Measurements from ENCODE around the gene RNF167. TPM values are rescaled to one million over a fixed set of nuclear protein-coding genes. Genes with fewer than 3 reads are reported as not detected.

RNF167 gene
- total and polyA plus RNA-seq, 2 donors = 73.0 to 189 TPM

GRCh38 chr17:4947010-4947410 is 6.9 kb downstream of the RNF167 start:
- peaks cover 0 to 5% of the 10 kb centered on the region in 2 donors for H3K27me3 ChIP-seq (ENCODE audit: control insufficient read depth in 2 of 2, insufficient read depth in 1 of 2, low read length in 1 of 2)
- H3K9me3 ChIP-seq (ENCODE audit: control insufficient read depth in 2 of 2, insufficient read depth in 1 of 2, low read length in 1 of 2) = peaks cover 0 to 5% of the 10 kb centered on the region in 2 donors
- H3K4me1 ChIP-seq (ENCODE audit: control insufficient read depth in 2 of 2, insufficient read depth in 2 of 2, low read length in 2 of 2) = peaks cover 45 to 69% of the 10 kb centered on the region in 2 donors
- peak overlapping the region; percentile 99 to 100 for H3K27ac ChIP-seq (ENCODE audit: low read depth in 1 of 2, low read length in 1 of 2)
- H3K4me3 ChIP-seq (ENCODE audit: low read length in 2 of 2) = peak overlapping the region; percentile 100
- peaks cover 35 to 55% of the 10 kb centered on the region in 2 donors for H3K36me3 ChIP-seq (ENCODE audit: control insufficient read depth in 2 of 2, insufficient read depth in 2 of 2, low read length in 1 of 2)
- DNase-seq (ENCODE audit: low read depth in 6 of 9, low spot score in 9 of 9) = no peak
- WGBS = under 1% methylated on average over 7 of the region's 7 CpGs

GRCh38 chr17:4947411-4948165 is 7.5 kb downstream of the RNF167 start:
- H3K4me3 ChIP-seq (ENCODE audit: low read length in 2 of 2) = peak overlapping the region; percentile 100
- peaks cover 45 to 63% of the 10 kb centered on the region in 2 donors for H3K4me1 ChIP-seq (ENCODE audit: control insufficient read depth in 2 of 2, insufficient read depth in 2 of 2, low read length in 2 of 2)
- H3K9me3 ChIP-seq (ENCODE audit: control insufficient read depth in 2 of 2, insufficient read depth in 1 of 2, low read length in 1 of 2) = peaks cover 0 to 5% of the 10 kb centered on the region in 2 donors
- peak in 7 of 9 donors; percentile 63 to 87 (median 69) for DNase-seq (ENCODE audit: low read depth in 6 of 9, low spot score in 9 of 9)
- WGBS = under 1% methylated on average over 56 of the region's 56 CpGs
- peaks cover 31 to 49% of the 10 kb centered on the region in 2 donors for H3K36me3 ChIP-seq (ENCODE audit: control insufficient read depth in 2 of 2, insufficient read depth in 2 of 2, low read length in 1 of 2)
- H3K27ac ChIP-seq (ENCODE audit: low read depth in 1 of 2, low read length in 1 of 2) = peak overlapping the region; percentile 99 to 100
- H3K27me3 ChIP-seq (ENCODE audit: control insufficient read depth in 2 of 2, insufficient read depth in 1 of 2, low read length in 1 of 2) = peaks cover 0 to 5% of the 10 kb centered on the region in 2 donors

- under 1% methylated on average over 59 of the region's 59 CpGs for WGBS
- H3K36me3 ChIP-seq (ENCODE audit: control insufficient read depth in 2 of 2, insufficient read depth in 2 of 2, low read length in 1 of 2) = peaks cover 24 to 41% of the 10 kb centered on the region in 2 donors
- peaks cover 0 to 5% of the 10 kb centered on the region in 2 donors for H3K27me3 ChIP-seq (ENCODE audit: control insufficient read depth in 2 of 2, insufficient read depth in 1 of 2, low read length in 1 of 2)
- peak within 1 kb of the TSS; percentile 99 to 100 for H3K27ac ChIP-seq (ENCODE audit: low read depth in 1 of 2, low read length in 1 of 2)
- H3K9me3 ChIP-seq (ENCODE audit: control insufficient read depth in 2 of 2, insufficient read depth in 1 of 2, low read length in 1 of 2) = peaks cover 0 to 5% of the 10 kb centered on the region in 2 donors
- H3K4me1 ChIP-seq (ENCODE audit: control insufficient read depth in 2 of 2, insufficient read depth in 2 of 2, low read length in 2 of 2) = peaks cover 38 to 61% of the 10 kb centered on the region in 2 donors
- peak in 8 of 9 donors; percentile 79 to 96 (median 89) for DNase-seq (ENCODE audit: low read depth in 6 of 9, low spot score in 9 of 9)
- peak within 1 kb of the TSS; percentile 100 for H3K4me3 ChIP-seq (ENCODE audit: low read length in 2 of 2)
These were observed 8.3 kb downstream of the RNF167 start, which contains the start of gene PFN1 for GRCh38 chr17:4948166-4948930. Gene PFN1 (minus strand): TSS chr17:4948530. CDS start chr17:4948394, 136 bp downstream.

GRCh38 chr17:4948931-4949320 is 8.9 kb downstream of the RNF167 start:
- Histone ChIP-seq H3K4me1 (ENCODE audit: control insufficient read depth in 2 of 2, insufficient read depth in 2 of 2, low read length in 2 of 2) (peaks cover 32 to 58% of the 10 kb centered on the region in 2 donors), H3K27ac (ENCODE audit: low read depth in 1 of 2, low read length in 1 of 2) (peak overlapping the region; percentile 99 to 100), H3K27me3 (ENCODE audit: control insufficient read depth in 2 of 2, insufficient read depth in 1 of 2, low read length in 1 of 2) (peaks cover 0 to 5% of the 10 kb centered on the region in 2 donors), H3K36me3 (ENCODE audit: control insufficient read depth in 2 of 2, insufficient read depth in 2 of 2, low read length in 1 of 2) (peaks cover 19 to 35% of the 10 kb centered on the region in 2 donors), H3K4me3 (ENCODE audit: low read length in 2 of 2) (peak overlapping the region; percentile 100), H3K9me3 (ENCODE audit: control insufficient read depth in 2 of 2, insufficient read depth in 1 of 2, low read length in 1 of 2) (peaks cover 0 to 5% of the 10 kb centered on the region in 2 donors)
- under 1% methylated on average over 40 of the region's 40 CpGs for WGBS
- peak in 6 of 9 donors; percentile 57 to 84 (median 68) for DNase-seq (ENCODE audit: low read depth in 6 of 9, low spot score in 9 of 9)

- peaks cover 29 to 52% of the 10 kb centered on the region in 2 donors for H3K4me1 ChIP-seq (ENCODE audit: control insufficient read depth in 2 of 2, insufficient read depth in 2 of 2, low read length in 2 of 2)
These were observed 9.4 kb downstream of the RNF167 start for GRCh38 chr17:4949321-4950074.

GRCh38 chr17:4950075-4950745 is 10.1 kb downstream of the RNF167 start:
- H3K4me1 ChIP-seq (ENCODE audit: control insufficient read depth in 2 of 2, insufficient read depth in 2 of 2, low read length in 2 of 2) = peaks cover 21 to 45% of the 10 kb centered on the region in 2 donors
- WGBS = 12% methylated on average over 52 of the region's 52 CpGs
- H3K9me3 ChIP-seq (ENCODE audit: control insufficient read depth in 2 of 2, insufficient read depth in 1 of 2, low read length in 1 of 2) = peaks cover 0 to 5% of the 10 kb centered on the region in 2 donors
- peaks cover 14 to 23% of the 10 kb centered on the region in 2 donors for H3K36me3 ChIP-seq (ENCODE audit: control insufficient read depth in 2 of 2, insufficient read depth in 2 of 2, low read length in 1 of 2)
- peaks cover 0 to 5% of the 10 kb centered on the region in 2 donors for H3K27me3 ChIP-seq (ENCODE audit: control insufficient read depth in 2 of 2, insufficient read depth in 1 of 2, low read length in 1 of 2)
- peak overlapping the region; percentile 66 to 100 for H3K27ac ChIP-seq (ENCODE audit: low read depth in 1 of 2, low read length in 1 of 2)
- DNase-seq (ENCODE audit: low read depth in 6 of 9, low spot score in 9 of 9) = peak in 2 of 9 donors; percentile 30 to 57
- H3K4me3 ChIP-seq (ENCODE audit: low read length in 2 of 2) = peak overlapping the region; percentile 36 to 100

More at GRCh38 chr17:4949321-4950074, 9.4 kb downstream of the RNF167 start:
- DNase-seq (ENCODE audit: low read depth in 6 of 9, low spot score in 9 of 9) = peak in 6 of 9 donors; percentile 61 to 89 (median 68)
- H3K9me3 ChIP-seq (ENCODE audit: control insufficient read depth in 2 of 2, insufficient read depth in 1 of 2, low read length in 1 of 2) = peaks cover 0 to 5% of the 10 kb centered on the region in 2 donors
- H3K27me3 ChIP-seq (ENCODE audit: control insufficient read depth in 2 of 2, insufficient read depth in 1 of 2, low read length in 1 of 2) = peaks cover 0 to 5% of the 10 kb centered on the region in 2 donors
- 1% methylated on average over 75 of the region's 75 CpGs for WGBS
- peak overlapping the region; percentile 100 for H3K4me3 ChIP-seq (ENCODE audit: low read length in 2 of 2)
- peaks cover 19 to 30% of the 10 kb centered on the region in 2 donors for H3K36me3 ChIP-seq (ENCODE audit: control insufficient read depth in 2 of 2, insufficient read depth in 2 of 2, low read length in 1 of 2)
- peak overlapping the region; percentile 99 to 100 for H3K27ac ChIP-seq (ENCODE audit: low read depth in 1 of 2, low read length in 1 of 2)

- WGBS = 69% methylated on average over 7 of the region's 7 CpGs
- peak within 1 kb of the TSS; percentile 36 to 100 for H3K4me3 ChIP-seq (ENCODE audit: low read length in 2 of 2)
- H3K27ac ChIP-seq (ENCODE audit: low read depth in 1 of 2, low read length in 1 of 2) = peak within 1 kb of the TSS; percentile 66 to 100
- peaks cover 8 to 17% of the 10 kb centered on the region in 2 donors for H3K36me3 ChIP-seq (ENCODE audit: control insufficient read depth in 2 of 2, insufficient read depth in 2 of 2, low read length in 1 of 2)
- peaks cover 0 to 5% of the 10 kb centered on the region in 2 donors for H3K9me3 ChIP-seq (ENCODE audit: control insufficient read depth in 2 of 2, insufficient read depth in 1 of 2, low read length in 1 of 2)
- H3K27me3 ChIP-seq (ENCODE audit: control insufficient read depth in 2 of 2, insufficient read depth in 1 of 2, low read length in 1 of 2) = peaks cover 0 to 5% of the 10 kb centered on the region in 2 donors
- DNase-seq (ENCODE audit: low read depth in 6 of 9, low spot score in 9 of 9) = no peak
- peaks cover 16 to 39% of the 10 kb centered on the region in 2 donors for H3K4me1 ChIP-seq (ENCODE audit: control insufficient read depth in 2 of 2, insufficient read depth in 2 of 2, low read length in 2 of 2)
These were observed 10.7 kb downstream of the RNF167 start, which contains the start of gene ENO3 for GRCh38 chr17:4950746-4951204. Gene ENO3 (plus strand): TSS chr17:4951119. CDS start chr17:4951830, 711 bp downstream.

GRCh38 chr17:4951486-4951885 is 11.4 kb downstream of the RNF167 start:
- Histone ChIP-seq H3K36me3 (ENCODE audit: control insufficient read depth in 2 of 2, insufficient read depth in 2 of 2, low read length in 1 of 2) (peaks cover 5 to 10% of the 10 kb centered on the region in 2 donors), H3K27ac (ENCODE audit: low read depth in 1 of 2, low read length in 1 of 2) (no peak overlapping the region), H3K9me3 (ENCODE audit: control insufficient read depth in 2 of 2, insufficient read depth in 1 of 2, low read length in 1 of 2) (peaks cover 0 to 5% of the 10 kb centered on the region in 2 donors), H3K4me1 (ENCODE audit: control insufficient read depth in 2 of 2, insufficient read depth in 2 of 2, low read length in 2 of 2) (peaks cover 13 to 32% of the 10 kb centered on the region in 2 donors), H3K27me3 (ENCODE audit: control insufficient read depth in 2 of 2, insufficient read depth in 1 of 2, low read length in 1 of 2) (peaks cover 0 to 5% of the 10 kb centered on the region in 2 donors), H3K4me3 (ENCODE audit: low read length in 2 of 2) (peak overlapping the region in 1 of 2 donors; percentile 3)
- 88% methylated on average over 3 of the region's 3 CpGs for WGBS
- DNase-seq (ENCODE audit: low read depth in 6 of 9, low spot score in 9 of 9) = no peak
